Lower leg skin (tissue), 4 donors: Measurements from ENCODE around the gene RASA3. TPM values are rescaled to one million over a fixed set of nuclear protein-coding genes. Genes with fewer than 3 reads are reported as not detected.

ENCODE experiments used
- DNase-seq, 2 donors: peaks; one replicate each; pipeline ENCODE4 v3.0.0-alpha.2; 2019; ENCODE audit warnings: low spot score in 2 of 2
- H3K4me3 ChIP-seq: fragments of 200-600 bp; sonication (generic); 2 replicates; pipeline ENCODE4 v1.5.1; 2017; ENCODE audit warnings: mild to moderate bottlenecking, low read depth; ENCODE audit not compliant: poor library complexity, severe bottlenecking
- POLR2A ChIP-seq, 2 donors: fragments of 450-650 bp; IDR thresholded peaks; one replicate each; pipeline ENCODE4 v1.6.1; 2016 to 2017; ENCODE audit warnings: antibody characterized with exemption in 2 of 2, mild to moderate bottlenecking in 1 of 2, moderate library complexity in 1 of 2
- WGBS, 2 donors: methylation state at CpG; one replicate each; pipeline ENCODE4 v1.1.5; 2018; 5-methylcytosine and 5-hydroxymethylcytosine counted together
- intact Hi-C: fragments of 100-400 bp; cut with DNase I; formaldehyde crosslinking; loops from one replicate; pipeline ENCODE4 v1.15.0; 2023; ENCODE audit warnings: low total_unique reads
- total RNA-seq, 4 donors: library from RNA; depleted of rRNA; stranded (reverse); fragments of >200 nt; gene quantifications; one replicate each; pipeline ENCODE4 v1.1.0, GENCODE V29; 2016
- TF ChIP-seq, protein P1 (sequence below), 3 donors: fragments of 450-650 bp; IDR thresholded peaks; one replicate each; pipeline ENCODE4 v1.5.1; 2016; ENCODE audit warnings: antibody characterized with exemption in 3 of 3, mild to moderate bottlenecking in 3 of 3, moderate library complexity in 2 of 3

Gene RASA3
- total RNA-seq, 4 donors from 2014 or later: 12.9 to 30.5 (median 24.2) TPM

DNA sequence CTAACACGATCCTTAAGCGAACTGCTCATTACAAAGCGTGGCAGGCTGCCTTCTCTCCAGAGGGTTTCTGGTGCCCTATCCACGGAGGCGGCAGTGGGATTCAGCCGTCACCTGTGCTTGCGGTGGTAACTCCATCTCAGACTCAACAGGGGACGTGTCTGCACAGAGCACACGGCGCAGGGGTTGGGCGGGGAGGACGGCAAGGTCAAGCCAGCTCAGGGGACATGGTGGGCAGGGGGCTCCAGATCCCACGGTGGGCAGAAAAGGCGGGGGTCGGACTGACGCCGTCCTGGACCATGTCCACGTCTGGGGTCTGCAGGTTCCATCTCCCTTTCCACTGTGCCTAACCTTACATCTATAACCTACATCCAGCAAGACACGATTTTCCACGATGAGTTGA lies 70.7 kb downstream of the RASA3 start:
- WGBS, 2 donors: 91 to 95% methylated on average over 20 of the region's 20 CpGs
- TF ChIP-seq POLR2A (IDR thresholded peaks at IDR 0.05): no peak
- TF ChIP-seq, protein P1, sequence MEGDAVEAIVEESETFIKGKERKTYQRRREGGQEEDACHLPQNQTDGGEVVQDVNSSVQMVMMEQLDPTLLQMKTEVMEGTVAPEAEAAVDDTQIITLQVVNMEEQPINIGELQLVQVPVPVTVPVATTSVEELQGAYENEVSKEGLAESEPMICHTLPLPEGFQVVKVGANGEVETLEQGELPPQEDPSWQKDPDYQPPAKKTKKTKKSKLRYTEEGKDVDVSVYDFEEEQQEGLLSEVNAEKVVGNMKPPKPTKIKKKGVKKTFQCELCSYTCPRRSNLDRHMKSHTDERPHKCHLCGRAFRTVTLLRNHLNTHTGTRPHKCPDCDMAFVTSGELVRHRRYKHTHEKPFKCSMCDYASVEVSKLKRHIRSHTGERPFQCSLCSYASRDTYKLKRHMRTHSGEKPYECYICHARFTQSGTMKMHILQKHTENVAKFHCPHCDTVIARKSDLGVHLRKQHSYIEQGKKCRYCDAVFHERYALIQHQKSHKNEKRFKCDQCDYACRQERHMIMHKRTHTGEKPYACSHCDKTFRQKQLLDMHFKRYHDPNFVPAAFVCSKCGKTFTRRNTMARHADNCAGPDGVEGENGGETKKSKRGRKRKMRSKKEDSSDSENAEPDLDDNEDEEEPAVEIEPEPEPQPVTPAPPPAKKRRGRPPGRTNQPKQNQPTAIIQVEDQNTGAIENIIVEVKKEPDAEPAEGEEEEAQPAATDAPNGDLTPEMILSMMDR (IDR thresholded peaks at IDR 0.05): no peak
- DNase-seq: no peak
- H3K4me3 ChIP-seq: no peak overlapping the region
- intact Hi-C loops: no loop called here

DNA sequence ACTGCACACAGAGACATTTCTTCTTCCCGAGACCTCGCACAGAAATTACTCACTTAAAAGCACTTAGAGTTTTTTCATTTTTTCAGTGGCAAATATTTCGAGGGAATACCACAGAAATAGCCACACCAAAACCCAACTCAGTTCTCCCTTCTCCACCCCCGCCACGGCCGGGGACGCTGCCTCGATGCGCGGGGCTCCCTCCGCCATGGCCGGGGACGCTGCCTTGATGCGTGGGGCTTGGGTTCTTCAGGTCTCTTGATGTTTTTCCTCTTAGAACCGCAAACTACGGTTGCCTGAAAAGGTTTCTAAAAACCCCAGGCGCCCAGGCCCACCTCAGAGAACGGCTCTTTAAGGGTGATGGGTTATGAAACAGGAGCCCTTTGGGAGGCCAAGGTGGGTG lies 71.4 kb downstream of the RASA3 start:
- H3K4me3 ChIP-seq: no peak overlapping the region
- TF ChIP-seq POLR2A (IDR thresholded peaks at IDR 0.05): no peak
- TF ChIP-seq, protein P1 (IDR thresholded peaks at IDR 0.05): no peak
- WGBS, 2 donors: 97% methylated on average over 18 of the region's 18 CpGs
- intact Hi-C loops: no loop called here
- DNase-seq: no peak

DNA sequence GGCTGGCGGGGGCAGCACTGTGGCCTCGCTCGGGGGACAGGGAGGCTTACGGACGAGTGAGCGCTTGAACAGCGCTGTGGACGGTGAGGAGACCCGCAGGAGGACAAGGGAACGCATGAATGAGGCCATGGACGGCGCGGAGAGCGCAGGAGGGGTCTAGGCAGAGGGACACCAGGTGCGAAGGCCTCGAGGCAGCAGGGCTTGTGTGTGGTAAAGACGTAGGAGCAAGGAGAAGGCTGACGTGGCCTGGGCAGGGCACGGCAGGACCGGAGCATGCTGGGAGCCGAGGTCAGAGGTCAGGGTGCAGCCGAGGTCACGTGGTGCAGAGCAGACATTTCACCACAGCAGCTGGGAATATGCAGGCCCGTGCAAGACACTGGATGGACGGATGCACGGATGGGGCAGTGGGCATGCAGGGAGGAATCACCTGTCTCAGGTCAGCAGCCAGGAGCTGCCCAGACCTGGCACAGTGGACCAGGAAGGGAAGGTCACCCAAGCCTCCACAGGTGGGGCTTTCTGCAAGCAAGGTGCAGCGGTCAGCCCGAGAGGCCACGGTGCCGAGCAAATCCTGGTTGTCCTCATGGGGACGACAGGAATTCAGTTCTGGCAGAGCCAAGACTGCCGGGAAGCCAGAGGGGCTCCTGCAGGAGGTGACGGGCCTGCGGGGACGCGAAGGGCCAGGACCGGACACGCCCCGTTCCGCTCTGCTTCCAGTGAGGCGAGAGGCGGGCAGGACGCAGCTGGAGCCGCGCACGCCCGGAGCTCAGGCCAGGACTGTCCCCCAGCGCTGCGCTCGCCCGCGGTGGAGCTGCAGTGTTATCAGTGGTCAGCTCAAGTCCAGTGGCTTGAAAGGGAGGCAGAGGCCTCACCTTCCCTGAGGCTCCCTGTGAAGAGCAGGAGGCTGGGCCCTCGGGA lies 72.2 kb downstream of the RASA3 start:
- intact Hi-C loops: no loop called here
- WGBS, 2 donors: 73 to 90% methylated on average over 51 of the region's 53 CpGs
- H3K4me3 ChIP-seq: no peak overlapping the region
- TF ChIP-seq POLR2A (IDR thresholded peaks at IDR 0.05): no peak
- TF ChIP-seq, protein P1 (IDR thresholded peaks at IDR 0.05): no peak
- DNase-seq: no peak

DNA sequence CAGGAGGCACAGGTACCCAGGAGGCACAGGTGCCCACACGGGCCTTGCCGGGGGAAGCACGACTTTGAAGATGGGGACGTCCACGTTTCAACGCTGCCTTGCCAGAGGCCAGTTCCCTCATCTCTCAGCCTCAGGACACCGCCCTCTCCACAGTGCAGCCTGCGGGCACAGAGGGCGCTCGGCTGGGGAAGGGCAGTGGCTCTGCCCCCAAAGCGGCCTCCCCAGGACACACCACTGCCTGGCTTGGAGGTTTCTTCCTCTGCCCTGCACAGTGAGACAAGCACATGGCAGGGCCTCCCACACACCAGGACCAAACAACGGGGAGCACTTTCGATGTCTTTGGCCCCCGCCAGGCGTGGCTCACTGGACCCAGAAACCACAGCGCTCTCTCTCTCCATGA lies 73.0 kb downstream of the RASA3 start:
- intact Hi-C loops: no loop called here
- TF ChIP-seq, protein P1 (IDR thresholded peaks at IDR 0.05): no peak
- no peak for TF ChIP-seq POLR2A (IDR thresholded peaks at IDR 0.05)
- DNase-seq: no peak
- 93 to 97% methylated on average over 14 to 16 of the region's 16 CpGs for WGBS, 2 donors
- no peak overlapping the region for H3K4me3 ChIP-seq

DNA sequence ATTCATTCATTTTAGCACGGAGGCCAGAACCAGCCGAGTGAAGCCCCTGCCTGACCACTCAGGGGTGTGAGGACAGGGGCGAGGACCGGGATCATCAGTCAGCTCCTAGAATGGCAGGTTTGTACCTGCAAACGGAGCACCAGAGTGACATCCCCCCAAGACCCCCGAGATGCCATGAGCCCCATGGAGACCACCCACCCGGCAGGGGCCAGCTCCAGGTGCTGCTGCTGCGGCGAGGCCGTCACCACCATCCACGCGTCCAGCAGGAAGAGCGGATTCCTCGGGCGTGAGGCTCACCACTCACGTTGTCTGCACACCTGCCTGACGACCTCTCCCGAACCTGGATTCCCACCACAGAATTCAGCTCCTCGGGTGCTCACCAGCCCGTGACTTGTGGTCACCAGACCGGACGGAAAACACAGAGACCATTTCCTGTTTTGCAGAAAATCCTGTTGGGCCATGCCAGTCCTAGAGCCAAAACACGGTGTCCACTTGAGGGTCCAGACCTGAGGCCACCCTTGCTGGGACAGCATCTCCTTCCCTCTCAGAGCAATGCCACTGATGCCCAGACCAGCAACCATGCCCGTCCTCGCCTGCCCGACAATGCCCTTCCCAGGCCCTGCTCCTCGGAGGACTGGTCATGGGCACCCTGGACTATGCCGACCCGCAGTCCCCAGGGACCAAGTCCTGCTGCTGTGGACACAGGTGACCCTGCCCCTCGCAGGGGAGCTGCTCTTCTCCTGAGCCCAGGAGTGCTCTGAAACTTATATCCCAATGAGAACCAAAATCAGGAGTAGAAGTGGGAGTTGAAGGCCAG lies 74.2 kb downstream of the RASA3 start:
- WGBS, 2 donors: 89 to 90% methylated on average over 25 to 30 of the region's 30 CpGs
- TF ChIP-seq, protein P1 (IDR thresholded peaks at IDR 0.05): no peak
- no peak for TF ChIP-seq POLR2A (IDR thresholded peaks at IDR 0.05)
- no peak for DNase-seq
- intact Hi-C loops: no loop called here
- H3K4me3 ChIP-seq: no peak overlapping the region
